GM12878 (cell line): ENCODE measurements around the gene ZNF366. TPM values are rescaled to one million over a fixed set of nuclear protein-coding genes. Genes with fewer than 3 reads are reported as not detected.

Source experiments
- ATAC-seq: fragments of 200-7000 bp; cut with Tn5 transposase; 3 replicates; pipeline ENCODE4 v1.9.1; 2020; ENCODE audit warnings: mild to moderate bottlenecking, moderate library complexity
- BruUV-seq: library from RNA; stranded (reverse); fragments of 400-500 nt; replicated peaks from 2 replicates; lab custom pipeline; 2021; lab: Mats Ljungman, UMichigan
- CTCF ChIA-PET: fragments of 300-600 bp; sonication (Branson Sonifier 250); formaldehyde crosslinking; extraction: SDS; loops from one replicate; lab custom pipeline; 2021; ENCODE audit warnings: inconsistent platforms; lab: Yijun Ruan, JAX
- POLR2A ChIA-PET: fragments of 350-600 bp; formaldehyde crosslinking; extraction: SDS; loops from one replicate; lab custom pipeline; 2021; ENCODE audit warnings: inconsistent platforms; lab: Charles Lee
- RAD21 ChIA-PET: fragments of 300-600 bp; sonication (Branson Sonifier 250); formaldehyde crosslinking; loops from one replicate; lab custom pipeline; 2023; ENCODE audit warnings: antibody characterized with exemption; ENCODE audit not compliant: unreplicated experiment; lab: Charles Lee
- SMC1A ChIA-PET: fragments of 300-600 bp; sonication (Branson Sonifier 250); formaldehyde crosslinking; loops from one replicate; lab custom pipeline; 2023; ENCODE audit not compliant: unreplicated experiment, uncharacterized antibody; lab: Charles Lee
- DNase-seq: peaks from one replicate; pipeline ENCODE4 v3.0.0-alpha.2; 2011; ENCODE audit warnings: low read depth, low spot score
- FAIRE-seq: peaks from 3 replicates; lab custom pipeline; 2011; peaks lifted over from hg19 to GRCh38; lab: Jason Lieb, UNC
- H2AFZ ChIP-seq: 2 replicates; pipeline ENCODE4 v1.6.0; 2011; ENCODE audit warnings: low read depth, low read length, control low read depth; ENCODE audit not compliant: control insufficient read depth
- H3K27ac ChIP-seq: 2 replicates; pipeline ENCODE4 v1.5.1; 2011; ENCODE audit warnings: control low read depth; ENCODE audit not compliant: control insufficient read depth, insufficient read depth
- H3K27me3 ChIP-seq, 2 experiments: replicated peaks in 1 of 2; 2 replicates each; pipeline versions ENCODE4 v1.6.0 to v1.6.1; 2011; ENCODE audit warnings: low read length in 1 of 2; ENCODE audit not compliant: control insufficient read depth in 2 of 2, insufficient read depth in 2 of 2
- H3K36me3 ChIP-seq, 2 experiments: 2 replicates each; pipeline ENCODE4 v1.5.1; 2011; ENCODE audit warnings: low read length in 1 of 2; ENCODE audit not compliant: control insufficient read depth in 2 of 2, insufficient read depth in 2 of 2
- H3K4me1 ChIP-seq: 2 replicates; pipeline ENCODE4 v1.6.1; 2011; ENCODE audit warnings: mild to moderate bottlenecking, low read length, moderate library complexity, mixed read lengths; ENCODE audit not compliant: control insufficient read depth, insufficient read depth
- H3K4me2 ChIP-seq: 2 replicates; pipeline ENCODE4 v1.6.0; 2011; ENCODE audit warnings: control low read depth; ENCODE audit not compliant: control insufficient read depth, insufficient read depth
- H3K4me3 ChIP-seq: fragments of 200-600 bp; sonication (generic); 2 replicates; pipeline ENCODE4 v1.5.1; 2016
- H3K79me2 ChIP-seq: 2 replicates; pipeline ENCODE4 v1.6.0; 2011; ENCODE audit warnings: low read length; ENCODE audit not compliant: control insufficient read depth, insufficient read depth
- H3K9ac ChIP-seq: 2 replicates; pipeline ENCODE4 v1.8.0; 2011; ENCODE audit warnings: low read length, control low read depth, mixed read lengths; ENCODE audit not compliant: control insufficient read depth, insufficient read depth
- H3K9me3 ChIP-seq: replicated peaks from 3 replicates; pipeline ENCODE4 v1.5.1; 2011; ENCODE audit warnings: mild to moderate bottlenecking, low read length; ENCODE audit not compliant: control insufficient read depth, insufficient read depth
- H4K20me1 ChIP-seq: 2 replicates; pipeline ENCODE4 v1.6.0; 2011; ENCODE audit not compliant: control insufficient read depth, insufficient read depth
- BACH1 ChIP-seq: fragments of 450-650 bp; IDR thresholded peaks from 2 replicates; pipeline ENCODE4 v1.6.1; 2017; ENCODE audit warnings: mild to moderate bottlenecking, borderline replicate concordance
- CBX5 ChIP-seq: sonication (generic); IDR thresholded peaks from 2 replicates; pipeline ENCODE4 v1.6.1; 2016; ENCODE audit warnings: low read depth, moderate library complexity, mild to moderate bottlenecking, inconsistent platforms
- CEBPZ ChIP-seq: fragments of 150-350 bp; IDR thresholded peaks from 2 replicates; pipeline ENCODE4 v1.6.1; 2016; ENCODE audit warnings: low read depth, low read length
- EGR1 ChIP-seq, 2 experiments: IDR thresholded peaks; 1 replicate in 1 of 2; 2 replicates in 1 of 2; pipeline ENCODE4 v1.6.1; 2011 to 2012; ENCODE audit warnings: low read depth in 2 of 2, low read length in 2 of 2, borderline replicate concordance in 1 of 2, mild to moderate bottlenecking in 1 of 2, moderate library complexity in 1 of 2
- ETV6 ChIP-seq, 2 experiments: fragments of 450-650 bp in 1 of 2; IDR thresholded peaks in 1 of 2; conservative IDR thresholded peaks in 1 of 2; 2 replicates each; pipeline ENCODE4 v1.6.1; 2014; ENCODE audit warnings: antibody characterized with exemption in 1 of 2, borderline replicate concordance in 1 of 2, low read depth in 1 of 2, mild to moderate bottlenecking in 1 of 2, moderate library complexity in 1 of 2
- IKZF2 ChIP-seq, 2 experiments: fragments of 450-650 bp; IDR thresholded peaks; 2 replicates each; pipeline ENCODE4 v1.6.1; 2017; ENCODE audit warnings: mild to moderate bottlenecking in 2 of 2, moderate library complexity in 2 of 2
- SMC3 ChIP-seq: IDR thresholded peaks from 2 replicates; pipeline ENCODE4 v1.6.1; 2011; ENCODE audit warnings: low read length, improper control_type of control experiment, borderline replicate concordance
- WGBS: methylation state at CpG from one replicate; pipeline ENCODE4 v1.1.6; 2016; ENCODE audit warnings: low lambda C conversion rate; ENCODE audit not compliant: insufficient replicate concordance, insufficient coverage; ENCODE audit errors: missing lambda C conversion rate; 5-methylcytosine and 5-hydroxymethylcytosine counted together
- in situ Hi-C: fragments of 300-500 bp; cut with MboI; formaldehyde crosslinking; loops from 9 replicates; pipeline ENCODE4 v1.14.3; 2018; ENCODE audit warnings: mixed read lengths
- intact Hi-C: fragments of 100-400 bp; cut with micrococcal nuclease; formaldehyde crosslinking; loops from one replicate; pipeline ENCODE4 v1.14.2; 2022; ENCODE audit not compliant: unreplicated experiment
- polyA plus RNA-seq, 11 experiments: library from polyadenylated mRNA; depleted of rRNA in 4 of 11; unstranded in 6 of 11; stranded (reverse) in 5 of 11; fragments of >200 nt; fragmentation: Nextera tagmentation in 4 of 11; fragmentation: Illumina TruSeq in 1 of 11; extraction: Ambion mirVana in 4 of 11; extraction: Trizol in 1 of 11; gene quantifications; 1 replicate in 1 of 11; 2 replicates in 10 of 11; pipeline versions ENCODE4 v1.2.1 to v1.2.3, GENCODE V29; 2011 to 2016; ENCODE audit warnings: inconsistent platforms in 2 of 11, missing spikeins in 2 of 11, low read depth in 1 of 11
- total RNA-seq, 4 experiments: library from RNA; depleted of rRNA in 3 of 4; stranded (reverse); fragments of >200 nt in 3 of 4; fragmentation: Illumina TruSeq in 1 of 4; extraction: Trizol in 1 of 4; gene quantifications; 2 replicates each; pipeline versions ENCODE4 v1.2.1 to v1.2.3, GENCODE V29; 2013 to 2021
- TF ChIP-seq, protein P1 (sequence below): fragments of 150-350 bp; IDR thresholded peaks from 2 replicates; pipeline ENCODE4 v1.6.1; 2014; ENCODE audit warnings: mild to moderate bottlenecking, low read depth, low read length
- TF ChIP-seq, protein P2 (sequence below): IDR thresholded peaks from 2 replicates; pipeline ENCODE4 v1.6.1; 2011; ENCODE audit warnings: mild to moderate bottlenecking, low read depth, low read length, moderate library complexity; ENCODE audit not compliant: insufficient replicate concordance

ZNF366 gene
- total and polyA plus RNA-seq, 10 of the 15 experiments (the other 5 are each of a cell fraction or from before 2014, with no cell fraction given) = 0.01 to 0.18 (median 0.04) TPM; not detected in 6

DNA sequence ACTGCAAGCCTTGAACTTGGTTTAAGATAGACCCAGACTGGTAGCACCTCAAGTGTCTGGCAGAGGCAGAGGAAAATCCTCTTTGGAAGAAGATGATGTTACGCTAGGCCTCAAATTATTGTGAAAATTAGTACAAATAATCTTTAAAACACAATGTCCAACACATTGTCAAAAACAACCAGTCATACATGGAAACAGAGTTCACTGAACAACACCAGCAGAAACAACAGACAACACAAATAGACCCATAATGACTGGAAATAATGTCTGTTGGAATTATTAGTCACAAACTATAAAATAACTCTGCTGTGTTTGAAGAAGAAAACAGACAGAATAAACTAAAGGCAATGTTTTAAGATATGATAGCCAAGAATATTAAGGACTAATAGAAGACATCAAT lies 15.4 kb upstream of the ZNF366 start:
- H3K27me3 ChIP-seq = no peaks in the 10 kb centered on the region
- WGBS = 100% methylated on average over 1 of the region's 1 CpG
- DNase-seq (no peak), ATAC-seq (no peak), FAIRE-seq (peak; percentile 38)
- no peak overlapping the region for H3K4me2 ChIP-seq
- peaks cover 10% of the 10 kb centered on the region for H3K4me1 ChIP-seq
- POLR2A ChIA-PET = no interaction called here
- no peak overlapping the region for H3K9ac ChIP-seq
- RAD21 ChIA-PET = interaction anchor here (1.0 to 7.4 kb wide), 14 partner anchors 15 to 214 kb away, joined by 3 to 159 read pairs (median 10); partner anchors contain the start of gene ZNF366
- no peaks in the 10 kb centered on the region for H4K20me1 ChIP-seq
- SMC1A ChIA-PET = interaction anchor here (0.9 to 6.7 kb wide), 20 partner anchors 9 to 208 kb away, joined by 3 to 214 read pairs (median 21); partner anchors contain the start of gene ZNF366
- CTCF ChIA-PET = interaction anchor here (0.7 to 10.2 kb wide), 15 partner anchors 9 to 740 kb away, joined by 3 to 323 read pairs (median 13); no protein-coding TSS in a partner anchor
- TF ChIP-seq, protein P1, sequence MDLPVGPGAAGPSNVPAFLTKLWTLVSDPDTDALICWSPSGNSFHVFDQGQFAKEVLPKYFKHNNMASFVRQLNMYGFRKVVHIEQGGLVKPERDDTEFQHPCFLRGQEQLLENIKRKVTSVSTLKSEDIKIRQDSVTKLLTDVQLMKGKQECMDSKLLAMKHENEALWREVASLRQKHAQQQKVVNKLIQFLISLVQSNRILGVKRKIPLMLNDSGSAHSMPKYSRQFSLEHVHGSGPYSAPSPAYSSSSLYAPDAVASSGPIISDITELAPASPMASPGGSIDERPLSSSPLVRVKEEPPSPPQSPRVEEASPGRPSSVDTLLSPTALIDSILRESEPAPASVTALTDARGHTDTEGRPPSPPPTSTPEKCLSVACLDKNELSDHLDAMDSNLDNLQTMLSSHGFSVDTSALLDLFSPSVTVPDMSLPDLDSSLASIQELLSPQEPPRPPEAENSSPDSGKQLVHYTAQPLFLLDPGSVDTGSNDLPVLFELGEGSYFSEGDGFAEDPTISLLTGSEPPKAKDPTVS = no peak
- TF ChIP-seq SMC3 = no peak
- 0 out of 2 replicates have a peak, but pooled peaks have one; percentile 29 for TF ChIP-seq CBX5
- intact Hi-C loops = no loop called here
- no peak overlapping the region for H2AFZ ChIP-seq
- BruUV-seq = no TSS peak
- no peak overlapping the region for H3K27ac ChIP-seq
- no peaks in the 10 kb centered on the region for H3K36me3 ChIP-seq
- no peaks in the 10 kb centered on the region for H3K79me2 ChIP-seq
- no peak overlapping the region for H3K4me3 ChIP-seq
- in situ Hi-C loops = no loop called here
- H3K9me3 ChIP-seq = peaks cover 19% of the 10 kb centered on the region

DNA sequence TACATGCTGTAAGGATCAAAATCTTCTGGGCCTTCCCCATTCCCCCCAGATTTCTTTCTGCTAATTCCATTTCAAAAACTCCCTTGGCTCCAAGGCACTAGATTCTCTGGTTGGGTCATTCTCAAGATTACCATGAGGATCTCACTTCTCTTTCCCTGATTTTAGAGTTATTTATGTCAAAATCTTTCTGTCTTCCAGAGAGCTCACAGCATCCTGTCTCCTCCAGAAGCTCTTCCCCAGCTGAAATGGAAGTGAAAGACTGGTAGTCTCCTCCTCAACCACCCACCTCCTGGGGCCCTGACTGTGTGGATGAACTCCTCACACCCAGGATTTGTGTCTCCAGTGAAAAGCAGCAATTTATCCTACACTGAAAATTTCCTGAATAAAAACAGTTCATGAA lies 11.9 kb upstream of the ZNF366 start:
- Histone ChIP-seq H3K4me3 (no peak overlapping the region), H3K27me3 (no peaks in the 10 kb centered on the region), H3K4me1 (peaks cover 11% of the 10 kb centered on the region), H3K4me2 (no peak overlapping the region), H3K27ac (peak overlapping the region; percentile 20; the same call in 1 of the 2 replicates), H3K36me3 (no peaks in the 10 kb centered on the region), H3K9ac (no peak overlapping the region), H2AFZ (no peak overlapping the region), H3K9me3 (peaks cover 19% of the 10 kb centered on the region), H4K20me1 (no peaks in the 10 kb centered on the region), H3K79me2 (no peaks in the 10 kb centered on the region)
- POLR2A ChIA-PET = interaction anchor here (1.1 kb wide), 1 partner anchor 55 kb away, joined by 3 read pairs; no protein-coding TSS in a partner anchor
- in situ Hi-C loops = loop anchor here (10.0 kb wide), 1 partner anchor 144 kb away; no protein-coding TSS in a partner anchor
- ATAC-seq (no peak), FAIRE-seq (no peak), DNase-seq (no peak)
- SMC1A ChIA-PET = interaction anchor here (1.1 to 2.3 kb wide), 5 partner anchors 13 to 155 kb away, joined by 3 to 11 read pairs (median 7); no protein-coding TSS in a partner anchor
- RAD21 ChIA-PET = interaction anchor here (1.0 to 2.6 kb wide), 4 partner anchors 26 to 153 kb away, joined by 3 to 7 read pairs (median 6); no protein-coding TSS in a partner anchor
- CTCF ChIA-PET = interaction anchor here (1.4 to 4.0 kb wide), 5 partner anchors 13 to 152 kb away, joined by 3 to 28 read pairs (median 4); no protein-coding TSS in a partner anchor
- intact Hi-C loops = no loop called here
- no TSS peak for BruUV-seq
- TF ChIP-seq ETV6 (conservative IDR thresholded peaks at IDR 0.05 in 1 of 2, IDR thresholded peaks at IDR 0.05 in 1 of 2; ENCODE audit: borderline replicate concordance in 1 of 2, low read depth in 1 of 2) = no peak
- no peak for TF ChIP-seq BACH1
- TF ChIP-seq EGR1 (IDR thresholded peaks at IDR 0.05; ENCODE audit: borderline replicate concordance in 1 of 2, low read depth in 2 of 2, low read length in 2 of 2) = no peak
- no peak for TF ChIP-seq CEBPZ
- TF ChIP-seq, protein P2, sequence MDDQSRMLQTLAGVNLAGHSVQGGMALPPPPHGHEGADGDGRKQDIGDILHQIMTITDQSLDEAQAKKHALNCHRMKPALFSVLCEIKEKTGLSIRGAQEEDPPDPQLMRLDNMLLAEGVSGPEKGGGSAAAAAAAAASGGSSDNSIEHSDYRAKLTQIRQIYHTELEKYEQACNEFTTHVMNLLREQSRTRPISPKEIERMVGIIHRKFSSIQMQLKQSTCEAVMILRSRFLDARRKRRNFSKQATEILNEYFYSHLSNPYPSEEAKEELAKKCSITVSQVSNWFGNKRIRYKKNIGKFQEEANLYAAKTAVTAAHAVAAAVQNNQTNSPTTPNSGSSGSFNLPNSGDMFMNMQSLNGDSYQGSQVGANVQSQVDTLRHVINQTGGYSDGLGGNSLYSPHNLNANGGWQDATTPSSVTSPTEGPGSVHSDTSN = no peak
- no peak for TF ChIP-seq IKZF2 (IDR thresholded peaks at IDR 0.05)
